ENCODE data around the gene PPP1R12B.
"Not testable (repeated sequence)": the region's sequence is repeated elsewhere in the genome, so short reads cannot be mapped to it uniquely, and the experiment has no call there.

Gene PPP1R12B

DNA sequence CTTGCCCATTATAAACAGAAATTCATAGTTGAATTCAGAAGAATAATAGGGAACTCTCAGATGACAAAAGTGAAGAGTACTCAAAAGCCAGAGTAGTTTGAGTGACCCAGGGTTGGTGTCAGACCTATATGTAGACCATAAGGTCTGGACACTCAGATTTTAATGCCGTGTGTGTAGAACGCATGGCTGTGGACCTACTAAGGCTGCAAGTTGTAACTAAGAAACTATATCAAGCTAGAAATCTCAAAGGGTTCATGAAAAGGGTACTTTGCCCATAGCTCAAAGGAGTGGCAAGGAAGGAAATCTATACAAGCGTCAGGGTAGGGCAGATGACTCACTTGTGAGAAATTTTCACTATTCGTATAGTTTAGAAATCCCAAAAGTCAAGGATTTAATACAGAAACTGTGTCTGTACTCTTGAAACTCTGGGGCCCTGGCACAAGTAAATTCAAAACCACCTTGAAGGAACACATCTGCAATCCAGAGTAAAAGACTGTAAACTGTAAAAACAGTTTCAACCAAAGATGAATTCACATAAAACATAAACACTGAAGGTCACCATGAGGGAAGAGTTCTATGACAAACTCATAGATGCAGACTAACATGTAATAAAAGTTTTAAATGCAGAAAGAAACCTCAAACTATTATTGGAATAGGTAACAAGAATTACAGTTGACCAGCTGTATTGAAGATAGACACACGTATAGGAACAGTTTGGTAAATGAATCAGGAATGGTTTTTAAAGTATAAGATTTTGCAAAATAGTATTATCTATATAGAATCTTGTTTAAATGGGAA is 108.1 kb downstream of the PPP1R12B start:
- not testable (repeated sequence) for DNase-seq

DNA sequence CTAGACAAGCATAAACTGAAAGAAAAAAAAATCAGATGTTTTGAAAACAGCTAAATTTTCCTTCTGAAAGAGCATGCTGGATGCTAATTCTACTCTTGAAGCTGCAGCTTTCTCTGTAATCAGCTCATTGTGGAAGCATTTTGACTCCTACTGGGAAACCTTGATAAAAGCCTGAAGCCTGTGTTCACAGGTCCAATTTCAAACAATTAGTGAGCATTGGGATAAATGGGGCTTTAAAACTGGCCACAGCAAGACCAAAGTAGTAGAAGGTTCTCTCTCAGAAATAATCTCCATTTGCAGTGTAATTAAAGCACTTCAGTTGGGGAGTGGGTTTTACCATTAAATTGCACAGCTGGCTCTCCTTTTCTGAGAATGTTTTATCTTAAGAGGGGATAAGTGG is 110.2 kb downstream of the PPP1R12B start:
- not testable (repeated sequence) for DNase-seq

DNA sequence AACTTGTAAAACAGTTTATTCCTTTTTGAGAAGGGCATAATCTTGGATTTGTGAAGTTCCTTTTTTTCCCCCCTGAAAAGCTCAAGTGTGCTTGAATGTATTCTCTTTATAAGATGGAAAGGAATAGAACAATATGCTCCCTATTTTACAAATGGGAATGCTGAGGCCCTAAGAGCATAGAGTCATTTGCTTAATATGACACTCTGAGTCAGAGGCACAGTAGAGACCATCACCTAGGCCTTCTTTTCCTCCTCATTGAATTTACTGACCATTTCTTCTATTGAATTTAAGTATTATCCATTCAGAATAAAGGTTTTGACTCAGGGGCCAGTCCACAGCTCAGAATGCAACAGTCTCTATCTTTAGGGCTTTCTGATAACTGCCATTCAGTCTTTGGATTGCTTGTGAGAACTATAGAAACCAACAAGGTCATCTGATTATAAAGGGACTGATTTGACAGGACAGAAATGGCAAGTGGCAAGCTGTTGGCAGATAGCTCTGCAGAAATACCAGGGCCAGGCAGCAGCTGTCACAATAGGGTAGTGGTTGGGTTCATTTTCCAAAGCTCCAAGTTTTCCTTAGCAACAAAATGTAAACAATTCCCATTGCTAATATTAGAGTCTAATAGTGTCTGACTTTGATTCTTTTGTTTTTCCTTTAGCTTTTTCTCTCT is 111.1 kb downstream of the PPP1R12B start:
- DNase-seq = not testable (repeated sequence)

DNA sequence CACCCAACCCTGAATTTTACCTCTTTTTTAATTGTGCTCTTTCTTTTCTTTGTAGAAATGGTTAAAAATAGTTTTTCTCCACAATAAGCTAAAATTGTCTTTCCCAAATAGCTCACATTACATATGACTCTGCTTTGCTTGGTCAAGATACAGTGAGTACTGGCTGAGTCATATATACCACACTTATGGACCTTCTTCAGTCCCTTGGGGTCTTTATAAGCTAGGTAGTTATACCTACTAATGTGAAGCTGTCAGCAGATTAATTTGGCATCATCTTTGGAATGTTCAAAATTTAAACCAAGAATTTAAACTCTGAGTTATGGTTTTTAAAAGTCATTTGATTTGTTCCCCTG is 111.6 kb downstream of the PPP1R12B start:
- DNase-seq = not testable (repeated sequence)

DNA sequence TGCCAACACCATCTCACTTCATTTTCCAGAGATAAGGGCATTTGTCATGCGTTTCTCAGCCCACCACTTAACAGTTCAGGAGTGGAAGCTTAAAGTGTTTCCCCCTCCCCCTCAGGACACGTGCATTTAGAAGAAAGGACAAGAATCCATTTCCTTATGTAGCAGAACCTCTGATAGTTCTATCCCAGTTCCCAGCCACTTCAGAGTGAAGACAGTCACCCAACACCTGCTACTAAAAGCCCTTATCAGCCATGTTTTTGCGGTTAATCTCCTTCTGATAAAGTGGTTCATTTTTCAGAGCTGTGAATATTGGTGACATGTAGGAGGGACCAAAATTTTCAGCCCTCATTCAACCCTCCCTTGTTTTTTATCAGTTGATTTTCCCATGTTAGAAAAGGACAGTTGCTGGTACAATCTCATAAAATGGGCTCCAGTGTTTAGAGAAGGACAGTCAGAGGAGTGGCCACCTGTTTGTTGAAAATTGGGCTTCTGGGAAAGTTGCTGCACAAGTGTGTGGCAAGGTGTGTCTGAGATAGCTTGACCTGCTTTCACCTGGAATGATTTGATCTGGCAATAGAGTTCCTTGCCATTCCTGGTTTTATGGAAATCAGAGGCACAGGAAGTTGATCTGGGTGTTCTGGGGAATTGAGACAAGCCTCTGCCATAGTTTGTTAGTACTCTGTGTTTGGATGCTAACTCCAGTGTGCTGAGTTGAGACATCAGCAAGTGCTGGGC is 114.0 kb downstream of the PPP1R12B start:
- no peak for DNase-seq

DNA sequence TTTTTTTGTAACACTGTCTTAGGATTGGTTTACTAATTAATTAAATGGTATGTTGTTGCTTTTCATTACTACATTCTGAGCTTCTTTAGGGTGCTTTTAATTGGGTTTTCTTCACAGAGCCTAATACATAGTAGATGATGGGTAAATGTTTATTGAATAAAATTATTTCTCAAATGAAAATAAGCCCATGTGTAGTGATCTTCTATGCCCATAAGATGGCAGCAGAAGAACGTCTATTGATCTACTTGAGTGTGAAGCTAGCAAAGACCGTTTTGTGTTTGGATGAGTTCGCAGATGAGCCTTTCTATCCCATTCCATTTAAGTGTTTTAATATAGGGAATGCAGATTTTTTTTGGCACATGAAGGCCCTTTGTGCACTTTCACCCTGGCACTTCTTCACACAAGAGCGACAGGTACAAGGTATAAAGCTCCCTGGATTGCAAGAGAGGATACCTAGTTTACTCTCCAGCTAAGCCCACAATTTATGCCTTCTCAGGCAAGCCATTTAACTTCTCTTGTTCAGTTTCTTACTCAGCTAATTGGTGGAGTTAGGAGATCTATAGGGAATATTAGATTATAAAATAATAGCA is 115.7 kb downstream of the PPP1R12B start:
- not testable (repeated sequence) for DNase-seq

DNA sequence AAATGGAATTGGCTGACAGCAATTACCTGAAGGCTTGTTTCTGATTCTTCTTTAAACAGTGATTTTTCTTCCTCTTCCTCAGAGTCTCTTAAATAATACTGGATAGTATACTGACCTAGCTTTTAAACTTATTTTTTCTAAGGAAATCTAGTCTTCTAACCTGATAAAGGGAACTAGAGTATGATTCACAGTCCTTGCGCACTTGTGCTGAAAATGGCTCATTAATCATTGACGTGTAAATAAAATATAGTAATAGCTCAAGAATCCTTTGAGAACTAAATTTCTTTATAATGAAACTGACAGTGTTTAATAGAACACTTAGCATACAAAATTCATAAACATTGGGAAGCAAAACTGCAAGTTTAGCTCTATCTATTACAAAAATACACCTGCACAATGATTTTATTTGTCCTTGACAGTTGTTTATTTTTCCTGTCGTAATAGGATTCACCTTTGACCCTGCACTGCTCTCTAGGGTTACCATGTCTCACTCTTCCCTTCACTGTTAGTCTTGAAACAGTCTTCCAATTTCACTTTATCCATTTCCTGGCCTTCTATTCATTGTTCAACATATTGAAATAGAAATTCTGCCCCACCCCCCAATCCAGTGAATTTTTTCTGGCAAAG is 117.3 kb downstream of the PPP1R12B start:
- not testable (repeated sequence) for DNase-seq

DNA sequence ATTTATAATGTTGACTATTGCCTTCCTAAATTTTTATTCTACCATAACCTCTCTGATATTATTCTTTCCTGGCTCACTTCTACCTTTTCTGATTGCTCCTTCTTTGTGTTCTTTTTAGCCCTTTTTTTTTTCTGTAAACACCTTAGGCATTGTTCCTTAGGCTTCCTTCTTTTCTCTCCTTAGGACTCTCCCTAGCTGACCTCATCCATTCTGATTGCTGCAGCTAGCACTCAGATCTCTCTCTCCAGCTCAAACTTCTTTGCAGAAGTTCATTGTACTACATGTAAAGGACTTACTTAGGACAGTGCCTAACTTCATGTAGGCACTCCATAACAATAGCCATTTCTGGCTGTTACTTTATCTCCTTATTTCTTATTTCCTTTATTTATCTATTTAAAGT is 117.8 kb downstream of the PPP1R12B start:
- DNase-seq = not testable (repeated sequence)

DNA sequence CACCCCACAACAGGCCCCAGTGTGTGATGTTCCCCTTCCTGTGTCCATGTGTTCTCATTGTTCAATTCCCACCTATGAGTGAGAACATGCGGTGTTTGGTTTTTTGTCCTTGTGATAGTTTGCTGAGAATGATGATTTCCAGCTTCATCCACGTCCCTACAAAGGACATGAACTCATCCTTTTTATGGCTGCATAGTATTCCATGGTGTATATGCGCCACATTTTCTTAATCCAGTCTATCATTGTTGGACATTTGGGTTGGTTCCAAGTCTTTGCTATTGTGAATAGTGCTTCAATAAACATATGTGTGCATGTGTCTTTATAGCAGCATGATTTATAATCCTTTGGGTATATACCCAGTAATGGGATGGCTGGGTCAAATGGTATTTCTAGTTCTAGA is 118.9 kb downstream of the PPP1R12B start:
- not testable (repeated sequence) for DNase-seq

DNA sequence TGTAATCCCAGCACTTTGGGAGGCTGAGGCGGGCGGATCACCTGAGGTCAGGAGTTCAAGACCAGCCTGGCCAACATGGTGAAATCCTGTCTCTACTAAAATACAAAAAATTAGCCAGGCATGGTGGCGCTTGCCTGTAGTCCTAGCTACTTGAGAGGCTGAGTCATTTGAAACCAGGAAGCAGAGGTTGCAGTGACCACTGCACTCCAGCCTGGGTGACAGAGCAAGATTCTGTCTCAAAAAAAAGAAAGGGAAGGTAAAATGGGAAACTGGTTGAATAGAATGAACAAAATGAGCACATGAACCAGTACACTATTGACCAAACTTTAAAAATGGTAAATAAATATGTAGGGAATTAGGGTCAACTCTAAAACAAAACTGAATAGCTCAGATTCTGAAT is 120.2 kb downstream of the PPP1R12B start:
- DNase-seq = not testable (repeated sequence)

DNA sequence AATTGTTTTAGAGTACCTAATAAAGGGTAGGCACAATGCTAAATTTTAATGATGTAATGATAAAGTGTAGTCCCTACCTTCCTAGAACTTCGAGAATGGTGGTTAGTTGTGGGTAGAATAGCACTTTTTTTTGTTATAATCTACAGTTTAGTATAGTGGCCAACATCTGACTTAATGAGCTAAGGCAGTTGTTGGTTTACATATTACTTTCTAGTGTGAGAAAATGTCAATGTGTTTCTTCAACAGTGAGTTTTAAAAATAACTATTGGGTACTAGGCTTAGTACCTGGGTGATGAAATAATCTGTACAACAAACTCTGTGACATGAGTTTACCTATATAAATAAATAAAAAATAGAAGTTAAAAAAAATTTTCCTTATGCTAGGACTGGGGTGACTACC is 120.6 kb downstream of the PPP1R12B start:
- DNase-seq = not testable (repeated sequence)

DNA sequence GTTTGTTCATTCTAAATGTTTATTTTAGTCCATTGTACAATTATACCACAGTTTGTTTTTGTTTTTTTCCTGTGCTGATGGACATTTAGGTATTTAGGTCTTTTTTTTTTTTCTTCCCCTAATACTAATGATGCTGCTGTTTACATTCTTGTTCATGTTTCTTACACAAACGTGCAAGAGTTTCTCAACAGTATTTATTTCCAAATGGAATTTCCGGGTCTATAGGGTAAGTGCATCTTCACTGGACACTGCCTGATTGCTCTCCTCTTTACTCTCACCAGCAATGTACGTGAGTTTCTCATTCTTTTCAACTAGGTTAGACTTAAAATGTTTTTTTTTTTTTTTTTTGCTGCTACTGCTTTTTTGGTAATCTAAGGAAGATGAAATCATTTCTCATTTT is 122.7 kb downstream of the PPP1R12B start:
- no peak for DNase-seq

DNA sequence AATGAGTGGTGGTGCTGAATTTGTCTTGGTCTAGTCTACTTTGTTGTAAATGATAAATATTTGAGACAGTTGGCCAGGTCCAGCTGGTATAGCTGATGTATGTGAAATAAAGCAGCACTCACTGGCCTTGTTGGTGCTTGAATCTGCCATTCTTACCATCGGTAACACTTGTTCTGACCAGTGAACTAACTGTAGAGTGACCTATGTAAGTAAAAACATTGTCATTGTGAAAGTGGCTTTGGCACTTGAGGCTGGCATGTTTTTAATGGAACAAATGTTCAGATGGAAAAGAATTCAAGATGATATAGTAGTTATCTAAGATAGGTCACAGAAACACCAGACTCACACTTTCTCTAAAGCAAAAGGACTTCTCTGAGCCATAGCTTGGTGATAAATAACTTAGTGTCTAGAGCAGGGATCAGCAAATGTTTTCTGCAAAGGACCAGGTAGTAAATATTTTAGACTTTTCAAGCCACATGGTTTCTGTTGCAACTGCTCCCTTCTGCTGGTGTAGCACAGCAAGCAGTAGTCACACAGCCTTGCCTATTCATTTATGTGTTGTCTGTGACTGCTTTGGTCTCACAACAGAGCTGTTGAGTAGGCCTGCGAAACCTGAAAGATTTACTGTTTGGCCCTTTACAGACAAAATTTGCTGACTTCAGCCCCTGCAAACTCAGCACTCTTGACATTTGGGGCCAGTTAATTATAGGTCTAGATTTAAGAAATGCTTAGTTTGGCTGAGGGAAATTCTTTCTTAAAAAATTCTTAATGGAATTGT is 124.0 kb downstream of the PPP1R12B start:
- not testable (repeated sequence) for DNase-seq

DNA sequence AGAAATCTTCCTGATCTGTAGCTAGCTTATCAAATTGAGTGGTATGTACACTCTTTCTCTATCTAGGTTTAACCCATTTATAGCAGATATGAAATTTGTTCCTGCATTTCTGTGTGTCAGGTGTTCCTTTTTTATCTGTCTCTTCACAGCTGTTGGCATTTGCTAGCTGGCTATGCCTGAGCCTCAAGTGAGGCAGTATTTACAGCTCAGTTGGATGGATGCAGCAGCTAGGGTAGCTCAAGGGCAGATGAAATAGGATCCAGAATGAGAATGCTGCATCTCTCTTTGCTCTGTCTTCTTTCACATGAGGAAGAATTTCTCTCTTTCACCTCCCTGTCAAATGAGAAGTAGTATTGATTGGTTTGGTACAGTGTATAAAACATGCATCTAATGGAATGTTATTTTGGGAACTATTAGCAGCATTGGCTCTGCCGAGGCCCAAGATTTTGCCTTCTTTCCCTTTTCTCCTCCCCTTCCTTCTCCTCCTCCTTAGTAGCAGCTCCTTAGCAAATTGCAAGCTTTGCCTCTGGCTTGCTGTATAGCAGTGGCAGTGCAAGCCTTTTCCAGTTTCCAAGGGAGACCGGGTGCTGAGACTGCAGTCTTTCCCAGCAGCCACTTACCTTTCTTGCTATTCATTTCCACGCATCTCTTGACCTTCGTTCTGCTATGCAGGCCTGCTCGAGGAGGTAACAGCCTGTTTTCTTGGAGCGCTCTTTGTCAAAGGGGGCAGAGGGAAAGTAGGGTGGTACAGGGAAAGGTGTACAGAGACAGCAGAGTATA is 125.0 kb downstream of the PPP1R12B start:
- DNase-seq = not testable (repeated sequence)

DNA sequence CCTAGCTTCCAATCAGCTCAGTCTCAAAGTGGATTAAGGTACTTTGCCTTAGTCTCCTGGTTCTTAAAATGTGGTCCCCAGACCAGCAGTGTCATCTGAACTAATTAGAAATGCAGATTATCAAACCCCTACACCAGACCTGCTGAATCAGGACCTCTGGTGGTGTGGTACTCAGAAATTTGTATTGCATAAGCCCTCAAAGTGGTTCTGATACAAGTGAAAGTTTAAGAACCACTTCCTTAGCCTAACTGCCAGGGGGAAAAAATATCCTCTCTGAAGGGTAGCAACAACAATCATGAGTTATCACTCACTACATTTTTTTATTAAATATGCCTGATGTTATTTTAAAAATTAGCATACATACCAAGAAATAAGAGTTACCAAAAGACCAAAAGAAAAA is 131.2 kb downstream of the PPP1R12B start:
- DNase-seq = not testable (repeated sequence)

DNA sequence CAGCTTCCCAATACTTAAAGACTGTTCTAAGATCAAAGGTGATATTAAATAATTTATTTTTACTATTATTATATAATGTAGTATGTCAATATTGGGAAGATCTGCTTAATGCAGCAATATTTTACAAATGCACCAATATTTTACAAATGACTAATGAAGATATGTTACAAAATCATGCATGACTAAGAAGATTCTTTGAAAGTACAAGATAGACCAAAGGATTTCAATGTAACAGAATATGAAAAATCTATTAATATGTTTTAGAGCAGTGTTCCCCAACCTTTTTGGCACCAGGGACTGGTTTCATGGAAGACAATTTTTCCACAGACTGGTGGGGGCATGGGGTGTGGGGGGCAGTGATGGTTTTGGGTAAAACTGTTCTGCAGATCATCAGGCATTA is 132.1 kb downstream of the PPP1R12B start:
- DNase-seq = not testable (repeated sequence)

DNA sequence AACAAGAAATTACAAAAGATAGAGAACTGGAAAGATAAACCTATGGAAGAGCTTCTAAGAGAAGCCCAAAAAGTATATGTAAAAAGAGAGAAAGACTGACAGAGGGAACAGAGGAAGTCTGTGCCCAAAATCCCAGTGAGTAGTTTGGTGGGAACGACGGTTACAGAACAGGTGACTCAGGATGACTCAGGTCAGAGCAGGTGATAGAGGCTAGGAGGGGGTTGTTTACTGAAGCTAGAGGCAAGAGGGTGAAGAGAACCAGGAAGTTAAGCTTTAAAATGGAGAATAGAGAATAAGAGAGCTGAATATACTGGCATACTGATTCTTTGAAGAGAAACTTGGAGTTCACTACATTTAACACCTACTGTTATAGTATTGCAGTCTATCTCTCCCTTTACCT is 134.9 kb downstream of the PPP1R12B start:
- not testable (repeated sequence) for DNase-seq

DNA sequence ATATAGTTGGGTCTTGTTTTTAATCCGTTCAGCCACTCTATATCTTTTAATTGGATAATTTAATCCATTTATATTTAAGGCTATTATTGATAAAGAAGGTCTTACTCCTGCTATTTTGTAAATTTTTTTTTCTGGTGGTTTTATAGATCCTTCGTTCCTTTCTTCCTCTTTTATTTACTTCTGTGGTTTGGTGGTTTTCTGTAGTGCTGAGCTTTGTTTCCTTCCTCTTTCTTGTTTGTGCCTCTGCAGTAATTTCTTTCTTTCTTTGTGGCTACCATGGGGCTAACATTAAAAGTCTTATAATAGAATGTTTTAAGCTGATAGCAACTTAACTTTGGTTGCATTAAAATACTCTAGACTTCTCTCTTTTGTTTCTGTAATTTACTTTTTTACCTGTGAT is 135.5 kb downstream of the PPP1R12B start:
- DNase-seq = not testable (repeated sequence)

DNA sequence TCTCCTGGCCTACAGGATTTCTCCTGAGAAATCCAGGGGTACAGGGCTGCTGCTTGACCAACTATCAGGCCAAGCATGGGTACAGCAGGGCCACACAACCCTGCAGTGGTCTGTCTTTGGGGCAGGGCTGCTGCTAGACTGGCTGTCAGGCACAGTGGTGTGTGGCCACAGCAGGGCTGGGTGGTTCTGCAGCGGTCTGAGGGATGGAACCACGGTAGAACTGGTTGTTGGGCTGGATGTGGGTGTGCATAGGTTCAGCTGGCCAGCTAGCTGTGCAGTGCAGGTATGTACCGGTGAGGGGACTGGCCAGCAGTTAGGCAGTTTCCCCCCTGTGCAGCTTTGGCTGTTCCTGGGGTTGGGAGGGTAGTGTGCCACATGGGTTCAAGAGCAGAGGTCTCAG is 136.3 kb downstream of the PPP1R12B start:
- not testable (repeated sequence) for DNase-seq

DNA sequence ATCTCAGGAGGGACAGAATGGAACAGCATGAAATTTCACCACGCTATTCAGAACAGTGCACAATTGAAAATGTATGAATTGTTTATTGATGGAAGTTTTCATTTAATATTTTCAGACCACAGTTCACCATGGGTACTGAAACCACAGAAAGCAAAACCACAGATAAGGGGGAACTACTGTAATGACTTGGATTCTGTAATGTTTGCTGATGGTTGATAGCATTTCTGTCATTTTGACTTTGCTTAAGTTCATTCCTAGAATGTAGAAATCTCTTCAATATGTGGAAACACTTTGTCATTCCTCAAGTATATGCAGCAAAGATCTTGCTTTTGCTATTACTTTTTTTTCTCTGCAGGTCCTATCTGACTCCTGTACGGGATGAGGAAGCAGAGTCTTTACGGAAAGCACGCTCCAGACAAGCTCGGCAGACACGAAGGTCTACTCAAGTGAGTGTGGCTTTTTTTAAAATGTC is 139.7 kb downstream of the PPP1R12B start:
- DNase-seq = not testable (repeated sequence)

DNA sequence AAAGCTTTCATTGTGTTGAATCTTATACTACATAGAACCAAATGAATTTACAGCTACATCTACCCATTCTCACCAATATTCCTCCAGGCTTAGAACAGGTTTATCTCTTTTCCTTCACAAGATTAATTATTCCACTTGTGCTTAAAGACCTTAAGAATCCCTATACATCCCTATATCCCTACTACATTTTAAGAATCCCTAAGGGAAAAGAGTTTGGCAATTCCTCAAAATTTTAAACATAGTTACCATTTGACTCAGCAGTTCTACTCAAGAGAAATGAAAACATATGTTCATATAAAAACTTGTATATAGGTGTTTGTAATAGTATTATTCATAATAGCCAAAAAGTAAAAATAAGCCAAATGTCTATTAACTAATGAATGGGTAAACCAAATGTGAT is 140.6 kb downstream of the PPP1R12B start:
- DNase-seq = not testable (repeated sequence)

Data from activated naive CD4-positive, alpha-beta T cell treated with anti-CD3 and anti-CD28 coated beads, Interleukin-2, amount 50 U/mL, for 16 hours (primary cell).